HepG2 (cell line): Measurements from ENCODE around the gene IGF1. TPM values are rescaled to one million over a fixed set of nuclear protein-coding genes. Genes with fewer than 3 reads are reported as not detected.

Experiments
- FOSL1 ChIP-seq: sonication (generic); formaldehyde crosslinking; IDR thresholded peaks from 2 replicates; pipeline ENCODE4 v1.9.0; 2021; ENCODE audit warnings: missing genetic modification reagents, borderline replicate concordance
- FOXA3 ChIP-seq: IDR thresholded peaks from 2 replicates; pipeline ENCODE4 v1.6.1; 2016; ENCODE audit warnings: missing genetic modification reagents, missing compliant biosample characterization
- ZFP62 ChIP-seq: sonication (generic); formaldehyde crosslinking; IDR thresholded peaks from 2 replicates; pipeline ENCODE4 v1.4.0; 2020; ENCODE audit warnings: missing genetic modification reagents
- ZNF317 ChIP-seq: sonication (generic); formaldehyde crosslinking; IDR thresholded peaks from 2 replicates; pipeline ENCODE4 v1.5.0; 2020; ENCODE audit warnings: mild to moderate bottlenecking, missing genetic modification reagents
- ZNF615 ChIP-seq: sonication (generic); formaldehyde crosslinking; IDR thresholded peaks from 2 replicates; pipeline ENCODE4 v1.5.0; 2020; ENCODE audit warnings: mild to moderate bottlenecking, missing genetic modification reagents, borderline replicate concordance
- ZNF788 ChIP-seq: sonication (generic); formaldehyde crosslinking; IDR thresholded peaks from 2 replicates; pipeline ENCODE4 v1.5.0; 2020; ENCODE audit warnings: mild to moderate bottlenecking, missing genetic modification reagents, borderline replicate concordance
- ZSCAN20 ChIP-seq: sonication (generic); formaldehyde crosslinking; IDR thresholded peaks from 2 replicates; pipeline ENCODE4 v1.4.0; 2020; ENCODE audit warnings: missing genetic modification reagents, mild to moderate bottlenecking, borderline replicate concordance
- polyA plus RNA-seq, 8 experiments: library from polyadenylated mRNA; depleted of rRNA in 3 of 8; stranded (reverse) in 7 of 8; unstranded in 1 of 8; fragments of >200 nt; fragmentation: Illumina TruSeq in 4 of 8; extraction: Trizol in 4 of 8; gene quantifications; 2 replicates each; pipeline versions ENCODE4 v1.2.1 to v1.2.3, GENCODE V29; 2011 to 2016; ENCODE audit warnings: low read depth in 4 of 8, missing spikeins in 1 of 8, mixed read lengths in 1 of 8; ENCODE audit not compliant: insufficient read depth in 1 of 8
- total RNA-seq, 5 experiments: library from RNA; depleted of rRNA; stranded (reverse); fragments of >200 nt; fragmentation: Illumina TruSeq; extraction: Trizol; gene quantifications; 2 replicates each; pipeline ENCODE4 v1.2.3, GENCODE V29; 2016; ENCODE audit warnings: low read depth in 1 of 5
- TF ChIP-seq, protein P1 (sequence below): sonication (generic); formaldehyde crosslinking; IDR thresholded peaks from 2 replicates; pipeline ENCODE4 v1.9.0; 2021; ENCODE audit warnings: mild to moderate bottlenecking, missing genetic modification reagents

IGF1 gene
- total and polyA plus RNA-seq, 2 of the 13 experiments (the other 11 are each of a cell fraction or from before 2014, with no cell fraction given) = not detected

DNA sequence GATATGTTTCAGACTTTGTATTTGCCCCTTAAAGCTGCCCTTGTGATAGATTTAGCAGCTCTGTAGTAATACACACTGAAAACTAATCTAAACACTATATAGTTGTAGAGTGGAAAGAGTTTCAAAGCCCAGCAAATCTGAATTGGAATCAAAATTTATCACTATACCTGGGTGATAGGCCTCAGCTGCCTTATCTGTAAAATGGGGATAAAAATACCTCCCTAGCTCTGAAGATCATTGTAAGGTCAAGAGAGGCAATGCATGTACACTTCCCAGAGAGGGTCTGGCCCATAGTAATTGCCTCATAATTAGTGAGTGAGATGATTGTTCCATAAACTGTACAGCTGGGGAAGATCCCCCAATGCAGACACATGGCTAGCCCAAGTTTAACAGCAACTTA is 103.6 kb downstream of the IGF1 start (continued):
- TF ChIP-seq, protein P1, sequence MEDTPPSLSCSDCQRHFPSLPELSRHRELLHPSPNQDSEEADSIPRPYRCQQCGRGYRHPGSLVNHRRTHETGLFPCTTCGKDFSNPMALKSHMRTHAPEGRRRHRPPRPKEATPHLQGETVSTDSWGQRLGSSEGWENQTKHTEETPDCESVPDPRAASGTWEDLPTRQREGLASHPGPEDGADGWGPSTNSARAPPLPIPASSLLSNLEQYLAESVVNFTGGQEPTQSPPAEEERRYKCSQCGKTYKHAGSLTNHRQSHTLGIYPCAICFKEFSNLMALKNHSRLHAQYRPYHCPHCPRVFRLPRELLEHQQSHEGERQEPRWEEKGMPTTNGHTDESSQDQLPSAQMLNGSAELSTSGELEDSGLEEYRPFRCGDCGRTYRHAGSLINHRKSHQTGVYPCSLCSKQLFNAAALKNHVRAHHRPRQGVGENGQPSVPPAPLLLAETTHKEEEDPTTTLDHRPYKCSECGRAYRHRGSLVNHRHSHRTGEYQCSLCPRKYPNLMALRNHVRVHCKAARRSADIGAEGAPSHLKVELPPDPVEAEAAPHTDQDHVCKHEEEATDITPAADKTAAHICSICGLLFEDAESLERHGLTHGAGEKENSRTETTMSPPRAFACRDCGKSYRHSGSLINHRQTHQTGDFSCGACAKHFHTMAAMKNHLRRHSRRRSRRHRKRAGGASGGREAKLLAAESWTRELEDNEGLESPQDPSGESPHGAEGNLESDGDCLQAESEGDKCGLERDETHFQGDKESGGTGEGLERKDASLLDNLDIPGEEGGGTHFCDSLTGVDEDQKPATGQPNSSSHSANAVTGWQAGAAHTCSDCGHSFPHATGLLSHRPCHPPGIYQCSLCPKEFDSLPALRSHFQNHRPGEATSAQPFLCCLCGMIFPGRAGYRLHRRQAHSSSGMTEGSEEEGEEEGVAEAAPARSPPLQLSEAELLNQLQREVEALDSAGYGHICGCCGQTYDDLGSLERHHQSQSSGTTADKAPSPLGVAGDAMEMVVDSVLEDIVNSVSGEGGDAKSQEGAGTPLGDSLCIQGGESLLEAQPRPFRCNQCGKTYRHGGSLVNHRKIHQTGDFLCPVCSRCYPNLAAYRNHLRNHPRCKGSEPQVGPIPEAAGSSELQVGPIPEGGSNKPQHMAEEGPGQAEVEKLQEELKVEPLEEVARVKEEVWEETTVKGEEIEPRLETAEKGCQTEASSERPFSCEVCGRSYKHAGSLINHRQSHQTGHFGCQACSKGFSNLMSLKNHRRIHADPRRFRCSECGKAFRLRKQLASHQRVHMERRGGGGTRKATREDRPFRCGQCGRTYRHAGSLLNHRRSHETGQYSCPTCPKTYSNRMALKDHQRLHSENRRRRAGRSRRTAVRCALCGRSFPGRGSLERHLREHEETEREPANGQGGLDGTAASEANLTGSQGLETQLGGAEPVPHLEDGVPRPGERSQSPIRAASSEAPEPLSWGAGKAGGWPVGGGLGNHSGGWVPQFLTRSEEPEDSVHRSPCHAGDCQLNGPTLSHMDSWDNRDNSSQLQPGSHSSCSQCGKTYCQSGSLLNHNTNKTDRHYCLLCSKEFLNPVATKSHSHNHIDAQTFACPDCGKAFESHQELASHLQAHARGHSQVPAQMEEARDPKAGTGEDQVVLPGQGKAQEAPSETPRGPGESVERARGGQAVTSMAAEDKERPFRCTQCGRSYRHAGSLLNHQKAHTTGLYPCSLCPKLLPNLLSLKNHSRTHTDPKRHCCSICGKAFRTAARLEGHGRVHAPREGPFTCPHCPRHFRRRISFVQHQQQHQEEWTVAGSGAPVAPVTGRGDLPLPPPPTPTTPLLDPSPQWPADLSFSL (CRISPR knock-in tag) = no peak
- TF ChIP-seq ZFP62 (no peak), ZNF788 (no peak), ZSCAN20 (CRISPR knock-in tag) (no peak), ZNF615 (CRISPR knock-in tag) (no peak), FOSL1 (CRISPR knock-in tag) (no peak), FOXA3 (CRISPR knock-in tag) (no peak), ZNF317 (CRISPR knock-in tag) (no peak)
